Loucy (cell line): Measurements from ENCODE around the gene SIAH1.
"Not testable (repeated sequence)": the region's sequence is repeated elsewhere in the genome, so short reads cannot be mapped to it uniquely, and the experiment has no call there.

Experiments used
- H2AFZ ChIP-seq: fragments of 200-600 bp; sonication (generic); 2 replicates; pipeline ENCODE4 v1.6.0; 2016; ENCODE audit warnings: antibody characterized with exemption, mild to moderate bottlenecking, low read length, moderate library complexity
- H3F3A ChIP-seq: fragments of 200-600 bp; 2 replicates; pipeline ENCODE4 v1.6.0; 2016; ENCODE audit warnings: antibody characterized with exemption, low read depth, mild to moderate bottlenecking
- H3K27me3 ChIP-seq: fragments of 200-600 bp; sonication (generic); 2 replicates; pipeline ENCODE4 v1.6.1; 2014; ENCODE audit warnings: low read length, mild to moderate bottlenecking; ENCODE audit not compliant: insufficient read depth, poor library complexity, severe bottlenecking
- H3K36me3 ChIP-seq: fragments of 200-600 bp; sonication (generic); 2 replicates; pipeline ENCODE4 v1.6.1; 2016; ENCODE audit warnings: low read length; ENCODE audit not compliant: insufficient read depth
- H3K4me1 ChIP-seq: fragments of 200-600 bp; sonication (generic); 2 replicates; pipeline ENCODE4 v1.5.1; 2014; ENCODE audit warnings: low read length, mild to moderate bottlenecking; ENCODE audit not compliant: insufficient read depth, poor library complexity, severe bottlenecking
- H3K4me2 ChIP-seq: fragments of 200-600 bp; sonication (generic); 2 replicates; pipeline ENCODE4 v1.6.0; 2014; ENCODE audit warnings: antibody characterized with exemption, low read length, low read depth, mild to moderate bottlenecking; ENCODE audit not compliant: poor library complexity, severe bottlenecking
- H3K4me3 ChIP-seq: fragments of 200-600 bp; sonication (generic); 2 replicates; pipeline ENCODE4 v1.5.1; 2014; ENCODE audit warnings: low read length, mild to moderate bottlenecking, mixed read lengths; ENCODE audit not compliant: poor library complexity, severe bottlenecking
- H3K79me2 ChIP-seq: fragments of 200-600 bp; sonication (generic); 2 replicates; pipeline ENCODE4 v1.6.1; 2014; ENCODE audit warnings: low read length; ENCODE audit not compliant: insufficient read depth
- H3K9ac ChIP-seq: fragments of 200-600 bp; sonication (generic); 2 replicates; pipeline ENCODE4 v1.6.0; 2014; ENCODE audit warnings: mild to moderate bottlenecking, low read depth, low read length, moderate library complexity; ENCODE audit not compliant: poor library complexity, severe bottlenecking
- H3K9me2 ChIP-seq: fragments of 200-600 bp; sonication (generic); replicated peaks from 2 replicates; pipeline ENCODE4 v1.6.1; 2016; ENCODE audit warnings: low read depth, low read length, mixed read lengths
- H3K9me3 ChIP-seq: fragments of 200-600 bp; sonication (generic); 2 replicates; pipeline ENCODE4 v1.6.1; 2014; ENCODE audit warnings: mild to moderate bottlenecking, antibody characterized with exemption, low read length, low read depth; ENCODE audit not compliant: insufficient read depth
- H4K20me1 ChIP-seq: fragments of 200-600 bp; sonication (generic); 2 replicates; pipeline ENCODE4 v1.6.0; 2014; ENCODE audit warnings: antibody characterized with exemption, low read length, mild to moderate bottlenecking; ENCODE audit not compliant: insufficient read depth, poor library complexity, severe bottlenecking
- EZH2phosphoT487 ChIP-seq: fragments of 200-600 bp; IDR thresholded peaks from 2 replicates; pipeline ENCODE4 v1.6.1; 2018; ENCODE audit warnings: antibody characterized with exemption, mild to moderate bottlenecking, moderate library complexity, borderline replicate concordance
- TF ChIP-seq, protein P1 (sequence below): fragments of 200-600 bp; sonication (generic); conservative IDR thresholded peaks from 2 replicates; pipeline ENCODE4 v1.5.1; 2014; ENCODE audit warnings: mild to moderate bottlenecking, antibody characterized with exemption, low read length

Gene SIAH1

DNA sequence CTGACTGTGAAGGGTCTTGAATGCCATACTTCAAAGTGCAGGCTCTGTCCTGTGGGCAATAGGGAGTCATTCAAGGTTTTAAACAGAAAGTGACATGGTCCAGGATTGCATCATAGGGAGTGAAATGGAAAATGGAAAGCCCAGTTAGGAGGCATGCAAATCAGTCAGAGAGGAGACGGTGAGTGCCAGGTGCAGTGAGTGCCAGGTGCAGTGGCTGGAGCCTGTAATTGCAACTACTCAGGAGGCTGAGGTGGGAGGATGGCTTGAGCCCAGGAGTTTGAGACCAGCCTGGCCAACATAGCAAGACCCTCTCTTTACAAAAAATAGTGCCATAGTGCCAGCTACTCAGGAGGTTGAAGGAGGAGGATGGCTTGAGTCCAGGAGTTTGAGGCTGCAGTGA, 35.2 kb upstream of the SIAH1 start:
- Histone ChIP-seq H3F3A (no peaks in the 10 kb centered on the region), H3K4me1 (no peaks in the 10 kb centered on the region)

DNA sequence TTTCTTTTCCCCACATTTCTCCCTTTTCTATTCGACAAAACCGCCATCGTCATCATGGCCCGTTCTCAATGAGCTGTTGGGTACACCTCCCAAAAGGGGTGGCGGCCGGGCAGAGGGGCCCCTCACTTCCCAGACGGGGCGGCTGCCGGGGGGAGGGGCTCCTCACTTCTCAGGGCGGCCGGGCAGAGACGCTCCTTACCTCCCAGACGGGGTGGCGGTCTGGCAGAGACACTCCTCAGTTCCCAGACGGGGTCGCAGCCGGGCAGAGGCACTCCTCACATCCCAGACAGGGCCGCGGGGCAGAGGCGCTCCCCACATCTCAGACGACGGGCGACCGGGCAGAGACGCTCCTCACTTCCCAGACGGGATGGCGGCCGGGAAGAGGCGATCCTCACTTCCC, 31.4 kb upstream of the SIAH1 start:
- not testable (repeated sequence) for H3K4me1 ChIP-seq, H2AFZ ChIP-seq, H4K20me1 ChIP-seq, H3K4me3 ChIP-seq, H3K79me2 ChIP-seq, H3K9ac ChIP-seq, H3F3A ChIP-seq, H3K4me2 ChIP-seq, H3K9me2 ChIP-seq, H3K27me3 ChIP-seq, H3K36me3 ChIP-seq, H3K9me3 ChIP-seq

More for the DNA sequence above, 35.2 kb upstream of the SIAH1 start:
- Histone ChIP-seq H4K20me1 (no peaks in the 10 kb centered on the region), H3K4me3 (no peak overlapping the region), H3K9ac (no peak overlapping the region), H3K27me3 (no peaks in the 10 kb centered on the region), H2AFZ (no peak overlapping the region), H3K36me3 (no peaks in the 10 kb centered on the region), H3K79me2 (no peaks in the 10 kb centered on the region), H3K9me3 (no peaks in the 10 kb centered on the region), H3K9me2 (no peaks in the 10 kb centered on the region), H3K4me2 (no peak overlapping the region)
- TF ChIP-seq, protein P1, sequence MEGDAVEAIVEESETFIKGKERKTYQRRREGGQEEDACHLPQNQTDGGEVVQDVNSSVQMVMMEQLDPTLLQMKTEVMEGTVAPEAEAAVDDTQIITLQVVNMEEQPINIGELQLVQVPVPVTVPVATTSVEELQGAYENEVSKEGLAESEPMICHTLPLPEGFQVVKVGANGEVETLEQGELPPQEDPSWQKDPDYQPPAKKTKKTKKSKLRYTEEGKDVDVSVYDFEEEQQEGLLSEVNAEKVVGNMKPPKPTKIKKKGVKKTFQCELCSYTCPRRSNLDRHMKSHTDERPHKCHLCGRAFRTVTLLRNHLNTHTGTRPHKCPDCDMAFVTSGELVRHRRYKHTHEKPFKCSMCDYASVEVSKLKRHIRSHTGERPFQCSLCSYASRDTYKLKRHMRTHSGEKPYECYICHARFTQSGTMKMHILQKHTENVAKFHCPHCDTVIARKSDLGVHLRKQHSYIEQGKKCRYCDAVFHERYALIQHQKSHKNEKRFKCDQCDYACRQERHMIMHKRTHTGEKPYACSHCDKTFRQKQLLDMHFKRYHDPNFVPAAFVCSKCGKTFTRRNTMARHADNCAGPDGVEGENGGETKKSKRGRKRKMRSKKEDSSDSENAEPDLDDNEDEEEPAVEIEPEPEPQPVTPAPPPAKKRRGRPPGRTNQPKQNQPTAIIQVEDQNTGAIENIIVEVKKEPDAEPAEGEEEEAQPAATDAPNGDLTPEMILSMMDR = no peak
- TF ChIP-seq EZH2phosphoT487 = no peak

DNA sequence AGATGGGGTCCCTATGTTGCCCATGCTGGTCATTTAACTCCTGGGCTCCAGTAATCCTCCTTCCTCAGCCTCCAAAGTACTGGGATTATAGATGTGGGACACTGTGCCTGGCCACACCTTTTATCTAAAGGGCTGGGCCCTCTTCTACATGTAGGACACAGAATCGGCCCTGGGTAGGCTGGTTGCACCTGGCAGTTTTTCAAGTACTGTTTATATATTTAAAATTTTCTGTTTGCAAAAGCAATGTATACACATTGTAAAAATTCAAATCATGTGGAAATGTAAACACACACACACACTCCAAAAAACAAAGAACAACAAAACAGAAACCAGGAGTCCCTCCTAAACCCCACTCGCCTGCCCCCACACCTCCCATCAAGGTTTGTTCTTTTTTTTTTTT, 28.1 kb upstream of the SIAH1 start:
- TF ChIP-seq, protein P1 = no peak
- TF ChIP-seq EZH2phosphoT487 = no peak
- H3K9me2 ChIP-seq = no peaks in the 10 kb centered on the region
- no peaks in the 10 kb centered on the region for H3K36me3 ChIP-seq
- H3F3A ChIP-seq = no peaks in the 10 kb centered on the region
- no peak overlapping the region for H3K4me3 ChIP-seq
- no peaks in the 10 kb centered on the region for H3K4me1 ChIP-seq
- no peak overlapping the region for H3K4me2 ChIP-seq
- H3K9ac ChIP-seq = no peak overlapping the region
- H4K20me1 ChIP-seq = no peaks in the 10 kb centered on the region
- H3K9me3 ChIP-seq = no peaks in the 10 kb centered on the region
- no peaks in the 10 kb centered on the region for H3K79me2 ChIP-seq
- H3K27me3 ChIP-seq = no peaks in the 10 kb centered on the region
- no peak overlapping the region for H2AFZ ChIP-seq

GRCh38 chr16:48409839-48410632, 24.8 kb upstream of the SIAH1 start:
- H3K4me2 ChIP-seq = no peak overlapping the region
- H3K27me3 ChIP-seq = no peaks in the 10 kb centered on the region
- TF ChIP-seq EZH2phosphoT487 = no peak
- TF ChIP-seq, protein P1 = no peak
- no peaks in the 10 kb centered on the region for H3F3A ChIP-seq
- H3K79me2 ChIP-seq = no peaks in the 10 kb centered on the region
- H3K4me3 ChIP-seq = no peak overlapping the region
- H3K36me3 ChIP-seq = no peaks in the 10 kb centered on the region
- H2AFZ ChIP-seq = no peak overlapping the region
- H3K4me1 ChIP-seq = no peaks in the 10 kb centered on the region
- H4K20me1 ChIP-seq = no peaks in the 10 kb centered on the region
- H3K9me3 ChIP-seq = no peaks in the 10 kb centered on the region
- no peaks in the 10 kb centered on the region for H3K9me2 ChIP-seq
- H3K9ac ChIP-seq = no peak overlapping the region
